HS-5 (cell line): Measurements from ENCODE around the gene AFF3.

Experiments
- DNase-seq: peaks from one replicate; pipeline ENCODE4 v3.0.0-alpha.2; 2012; ENCODE audit warnings: low read depth

The AFF3 gene

GRCh38 chr2:100071335-100072043, 70.9 kb downstream of the AFF3 start:
- no peak for DNase-seq

DNA sequence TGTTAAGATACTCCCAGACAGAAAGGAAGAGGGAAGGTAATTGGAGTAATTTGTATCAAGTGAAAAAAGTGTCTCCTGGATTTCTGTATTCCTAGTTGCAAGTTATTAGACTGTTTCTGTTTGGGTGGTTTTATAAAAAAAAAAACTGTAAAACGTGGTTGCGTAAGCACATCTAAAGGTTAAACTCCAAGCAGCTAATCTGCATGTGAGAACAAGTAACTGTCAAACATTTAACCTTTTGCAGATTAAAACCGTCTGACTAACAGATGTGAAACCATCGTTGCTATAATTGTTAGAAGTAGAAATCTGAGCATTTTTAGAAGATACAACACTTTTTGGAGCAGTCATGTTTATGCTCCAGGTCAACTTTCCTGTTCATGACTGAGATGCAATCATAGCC, 72.3 kb downstream of the AFF3 start:
- no peak for DNase-seq

DNA sequence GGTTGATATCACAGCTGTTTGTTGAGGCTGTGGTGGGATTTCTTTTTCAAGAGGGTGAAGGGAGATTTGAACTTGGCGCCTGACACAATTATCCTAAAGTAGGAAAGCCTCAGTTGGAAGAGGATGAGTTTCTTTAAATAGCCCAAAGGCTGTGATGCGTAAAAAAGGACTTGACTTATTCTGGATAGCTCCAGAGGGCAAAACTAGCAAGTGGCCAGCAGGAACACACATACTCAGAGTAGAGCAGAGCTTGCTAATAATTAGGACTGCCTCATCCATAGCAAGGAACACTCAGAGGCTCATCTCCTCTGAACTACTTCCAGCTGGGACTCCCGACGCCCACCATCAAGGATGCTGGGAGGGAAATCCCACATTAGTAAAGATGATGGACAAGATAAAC, 74.0 kb downstream of the AFF3 start:
- no peak for DNase-seq

DNA sequence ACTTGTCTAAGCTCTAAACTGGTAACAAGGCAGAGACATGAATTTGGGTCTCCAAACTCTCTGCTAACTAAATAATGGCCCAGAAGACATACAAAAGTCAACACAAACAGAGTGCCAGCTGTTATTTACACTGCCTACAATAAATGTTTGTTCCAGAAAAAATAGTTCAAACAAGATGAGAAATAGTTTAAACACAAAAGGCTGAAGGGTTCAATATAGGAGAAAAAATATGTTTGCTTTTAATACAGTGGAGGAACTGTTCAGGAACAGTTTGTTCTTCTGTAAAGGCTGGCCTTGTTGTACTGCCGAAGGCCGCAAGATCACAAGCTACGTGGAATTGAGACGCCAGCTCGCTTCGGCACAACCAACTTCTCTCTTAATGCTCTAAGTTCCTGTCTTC, 74.6 kb downstream of the AFF3 start:
- DNase-seq: no peak

DNA sequence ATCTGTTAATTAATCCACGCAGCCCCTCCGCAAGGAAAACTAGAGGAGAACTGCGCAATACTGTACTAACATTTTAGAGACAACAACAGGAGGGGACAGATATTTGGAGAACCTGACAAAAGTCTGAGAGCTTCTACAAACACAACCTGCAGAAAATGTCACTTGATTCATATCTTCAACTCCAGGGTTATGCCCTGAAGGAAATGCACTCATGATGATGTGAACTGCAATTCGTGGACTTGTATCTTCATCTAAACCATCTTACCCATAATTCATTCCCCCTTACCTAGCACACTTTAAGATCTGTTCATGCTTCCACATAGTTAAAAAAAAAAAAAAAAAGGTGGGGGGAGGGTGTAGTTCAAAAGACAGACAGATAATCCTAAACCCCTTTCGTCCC, 75.5 kb downstream of the AFF3 start:
- DNase-seq: no peak

DNA sequence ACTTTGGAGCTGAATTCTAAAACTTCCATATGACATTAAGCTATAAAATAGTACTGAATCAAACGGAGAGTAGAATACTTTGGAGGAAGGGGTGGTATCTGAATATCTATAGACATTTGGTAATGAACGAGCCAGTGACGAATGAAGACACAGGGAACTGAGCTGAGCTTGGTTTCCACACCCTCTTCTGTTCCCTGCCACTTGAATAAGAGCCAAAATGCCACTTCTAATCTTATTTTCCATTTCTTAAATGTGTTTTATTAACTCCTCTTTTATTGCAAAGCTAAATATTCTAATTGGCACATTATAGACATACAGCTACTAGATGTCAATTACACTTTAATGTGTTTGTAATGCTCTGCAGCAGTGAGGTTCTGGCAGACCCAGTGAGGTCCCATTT, 76.1 kb downstream of the AFF3 start:
- DNase-seq: no peak

GRCh38 chr2:100064592-100065428, 77.6 kb downstream of the AFF3 start:
- no peak for DNase-seq

GRCh38 chr2:100064165-100064564, 78.2 kb downstream of the AFF3 start:
- no peak for DNase-seq

GRCh38 chr2:100063459-100063953, 78.9 kb downstream of the AFF3 start:
- no peak for DNase-seq

- no peak for DNase-seq
Measured at GRCh38 chr2:100062336-100062735, 80.1 kb downstream of the AFF3 start.

- no peak for DNase-seq
Measured at GRCh38 chr2:100060875-100061274, 81.5 kb downstream of the AFF3 start.

GRCh38 chr2:100059638-100060037, 82.8 kb downstream of the AFF3 start:
- no peak for DNase-seq

- no peak for DNase-seq
Measured at GRCh38 chr2:100057901-100058261, 84.5 kb downstream of the AFF3 start.

GRCh38 chr2:100054426-100054825, 88.0 kb downstream of the AFF3 start:
- DNase-seq: no peak

GRCh38 chr2:100053087-100053885, 89.1 kb downstream of the AFF3 start:
- no peak for DNase-seq

- no peak for DNase-seq
Measured at GRCh38 chr2:100052650-100053049, 89.7 kb downstream of the AFF3 start.

DNA sequence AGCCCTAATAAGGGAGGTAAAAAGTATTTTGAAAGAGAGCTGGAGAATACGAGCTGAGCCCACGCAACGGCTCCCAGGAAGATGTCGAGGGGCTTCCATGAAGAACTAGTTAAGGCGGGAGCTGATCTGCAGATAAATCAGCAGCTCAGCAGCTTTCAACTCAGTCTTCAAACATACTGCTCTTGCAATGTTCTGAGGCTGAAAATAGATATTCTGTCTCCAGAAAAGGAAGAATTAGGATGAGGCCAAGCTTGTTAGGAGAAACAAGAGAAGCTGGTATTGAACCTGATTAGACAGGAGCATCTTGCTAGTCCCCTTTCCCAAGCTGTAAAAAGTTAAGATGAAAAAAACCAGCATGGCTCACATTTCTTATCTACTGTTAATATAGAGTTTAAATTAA, 91.1 kb downstream of the AFF3 start:
- no peak for DNase-seq

GRCh38 chr2:100050685-100051084, 91.7 kb downstream of the AFF3 start:
- DNase-seq: no peak

DNA sequence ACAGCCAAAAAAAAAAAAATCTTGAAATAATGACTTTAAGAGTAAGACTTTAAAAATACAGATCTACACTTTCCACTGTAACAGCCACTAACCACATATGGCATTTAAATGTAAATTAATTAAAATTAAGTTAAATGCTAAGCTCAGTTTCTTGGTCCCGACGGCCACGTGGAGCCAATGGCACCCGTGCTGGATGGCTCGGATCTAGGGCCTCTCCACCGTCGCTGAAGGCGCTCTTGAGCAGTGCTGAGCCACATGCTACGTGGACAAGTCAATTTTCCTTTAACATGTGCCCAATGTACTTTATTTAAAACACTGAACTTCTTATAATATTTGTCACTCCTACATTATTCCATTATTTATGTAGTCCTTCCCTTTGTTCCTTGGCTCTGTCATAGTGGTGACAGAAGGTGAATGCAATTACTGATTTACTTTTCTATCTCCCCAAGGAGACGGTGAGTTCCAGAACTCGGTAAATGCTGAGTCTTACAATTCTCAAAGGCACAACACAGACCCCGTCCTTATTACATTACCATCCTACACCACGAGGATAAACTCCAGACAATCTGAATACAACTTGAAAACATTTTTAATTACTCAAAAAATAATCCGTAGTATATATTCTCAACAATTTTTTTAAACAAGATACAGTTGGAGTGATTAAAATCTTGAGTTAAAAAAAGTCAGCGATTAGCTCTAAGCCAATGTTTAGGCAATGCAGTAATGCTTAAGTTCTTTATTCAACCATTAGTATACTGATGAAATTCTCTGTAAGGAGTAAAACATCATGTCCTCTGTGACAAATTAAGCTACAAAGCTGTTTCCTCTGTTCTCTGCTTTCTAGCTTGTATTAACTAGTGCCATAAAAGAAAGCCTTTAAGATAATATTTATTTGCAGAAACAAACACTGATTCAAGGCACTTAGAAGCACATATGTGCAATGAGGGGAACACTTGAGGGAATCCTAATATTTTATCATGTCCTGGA, 95.1 kb downstream of the AFF3 start:
- no peak for DNase-seq

- DNase-seq: no peak
Measured at GRCh38 chr2:100045000-100045399, 97.4 kb downstream of the AFF3 start.

DNA sequence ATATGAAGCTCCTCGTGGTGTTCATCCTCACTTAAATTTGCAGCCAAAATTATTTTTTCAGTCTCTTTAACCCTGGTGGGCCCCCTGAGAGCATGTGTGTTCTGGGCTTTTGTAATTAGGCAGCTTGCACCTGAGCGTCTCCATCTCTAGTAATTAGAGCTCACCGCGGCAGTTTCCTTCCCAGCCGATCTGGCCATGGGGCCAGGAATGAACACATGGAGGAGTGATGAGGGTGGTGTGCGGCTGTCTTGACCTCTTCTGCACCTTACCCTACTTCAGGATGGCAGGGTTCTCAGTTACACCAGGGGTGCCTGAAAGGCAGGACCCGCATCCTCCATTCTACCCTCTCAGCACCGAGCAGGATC, 98.5 kb downstream of the AFF3 start:
- no peak for DNase-seq
